ENCODE measurements around the gene P2RY6. TPM values are rescaled to one million over a fixed set of nuclear protein-coding genes. Genes with fewer than 3 reads are reported as not detected.

Gene P2RY6
- total and polyA plus RNA-seq, 10 of the 15 experiments (the other 5 are each of a cell fraction or from before 2014, with no cell fraction given): 0.05 to 0.90 (median 0.22) TPM; not detected in 4

GRCh38 chr11:73333640-73334383 is 61.7 kb downstream of the P2RY6 start:
- ChIA-PET CTCF (interaction anchor here (1.0 to 9.3 kb wide), 8 partner anchors 10 to 147 kb away, joined by 3 to 326 read pairs (median 18); partner anchors contain the start of gene ARHGEF17), SMC1A (ENCODE audit: uncharacterized antibody, unreplicated experiment) (interaction anchor here (0.7 to 6.2 kb wide), 8 partner anchors 10 to 97 kb away, joined by 3 to 134 read pairs (median 24); partner anchors contain the start of gene ARHGEF17), POLR2A (interaction anchor here (0.6 to 3.0 kb wide), 3 partner anchors 19 to 27 kb away, joined by 3 to 26 read pairs (median 3); partner anchors contain the start of gene ARHGEF17), RAD21 (ENCODE audit: unreplicated experiment) (interaction anchor here (0.5 to 6.2 kb wide), 4 partner anchors 20 to 193 kb away, joined by 3 to 227 read pairs (median 34); partner anchors contain the start of gene ARHGEF17)
- ATAC-seq (no peak), FAIRE-seq (no peak), DNase-seq (ENCODE audit: low read depth, low spot score) (no peak)
- Histone ChIP-seq H3K9ac (ENCODE audit: control insufficient read depth, insufficient read depth, low read length) (no peak overlapping the region), H3K27me3 (replicated peaks in 1 of 2; ENCODE audit: control insufficient read depth in 2 of 2, insufficient read depth in 2 of 2, low read length in 1 of 2) (no peaks in the 10 kb centered on the region), H3K4me2 (ENCODE audit: control insufficient read depth, insufficient read depth) (no peak overlapping the region), H3K9me3 (replicated peaks; ENCODE audit: control insufficient read depth, insufficient read depth, low read length) (no peaks in the 10 kb centered on the region), H4K20me1 (ENCODE audit: control insufficient read depth, insufficient read depth) (no peaks in the 10 kb centered on the region), H2AFZ (ENCODE audit: control insufficient read depth, low read depth, low read length) (no peak overlapping the region), H3K36me3 (ENCODE audit: control insufficient read depth in 2 of 2, insufficient read depth in 2 of 2, low read length in 1 of 2) (0 out of 4 replicates have a peak, but pooled peaks cover 0 to 2% of the 10 kb centered on the region in 2 experiments), H3K79me2 (ENCODE audit: control insufficient read depth, insufficient read depth, low read length) (no peaks in the 10 kb centered on the region), H3K4me3 (no peak overlapping the region), H3K27ac (ENCODE audit: control insufficient read depth, insufficient read depth) (no peak overlapping the region), H3K4me1 (ENCODE audit: control insufficient read depth, insufficient read depth, low read length) (peaks cover 14% of the 10 kb centered on the region)
- in situ Hi-C loops (cut with MboI): no loop called here
- TF ChIP-seq LARP7 (IDR thresholded peaks at IDR 0.05): no peak
- TF ChIP-seq ASH2L (IDR thresholded peaks at IDR 0.05; ENCODE audit: borderline replicate concordance, low read depth): no peak
- TF ChIP-seq CREB1 (IDR thresholded peaks at IDR 0.05; ENCODE audit: low read depth): no peak
- TF ChIP-seq CHD4 (IDR thresholded peaks at IDR 0.05): no peak
- no peak for TF ChIP-seq MAX (IDR thresholded peaks at IDR 0.05; ENCODE audit: low read depth, low read length)
- TF ChIP-seq NFXL1 (IDR thresholded peaks at IDR 0.05; ENCODE audit: borderline replicate concordance): no peak
- no peak for TF ChIP-seq POLR2AphosphoS2 (IDR thresholded peaks at IDR 0.05; ENCODE audit: low read depth, low read length)
- TF ChIP-seq, protein P1, sequence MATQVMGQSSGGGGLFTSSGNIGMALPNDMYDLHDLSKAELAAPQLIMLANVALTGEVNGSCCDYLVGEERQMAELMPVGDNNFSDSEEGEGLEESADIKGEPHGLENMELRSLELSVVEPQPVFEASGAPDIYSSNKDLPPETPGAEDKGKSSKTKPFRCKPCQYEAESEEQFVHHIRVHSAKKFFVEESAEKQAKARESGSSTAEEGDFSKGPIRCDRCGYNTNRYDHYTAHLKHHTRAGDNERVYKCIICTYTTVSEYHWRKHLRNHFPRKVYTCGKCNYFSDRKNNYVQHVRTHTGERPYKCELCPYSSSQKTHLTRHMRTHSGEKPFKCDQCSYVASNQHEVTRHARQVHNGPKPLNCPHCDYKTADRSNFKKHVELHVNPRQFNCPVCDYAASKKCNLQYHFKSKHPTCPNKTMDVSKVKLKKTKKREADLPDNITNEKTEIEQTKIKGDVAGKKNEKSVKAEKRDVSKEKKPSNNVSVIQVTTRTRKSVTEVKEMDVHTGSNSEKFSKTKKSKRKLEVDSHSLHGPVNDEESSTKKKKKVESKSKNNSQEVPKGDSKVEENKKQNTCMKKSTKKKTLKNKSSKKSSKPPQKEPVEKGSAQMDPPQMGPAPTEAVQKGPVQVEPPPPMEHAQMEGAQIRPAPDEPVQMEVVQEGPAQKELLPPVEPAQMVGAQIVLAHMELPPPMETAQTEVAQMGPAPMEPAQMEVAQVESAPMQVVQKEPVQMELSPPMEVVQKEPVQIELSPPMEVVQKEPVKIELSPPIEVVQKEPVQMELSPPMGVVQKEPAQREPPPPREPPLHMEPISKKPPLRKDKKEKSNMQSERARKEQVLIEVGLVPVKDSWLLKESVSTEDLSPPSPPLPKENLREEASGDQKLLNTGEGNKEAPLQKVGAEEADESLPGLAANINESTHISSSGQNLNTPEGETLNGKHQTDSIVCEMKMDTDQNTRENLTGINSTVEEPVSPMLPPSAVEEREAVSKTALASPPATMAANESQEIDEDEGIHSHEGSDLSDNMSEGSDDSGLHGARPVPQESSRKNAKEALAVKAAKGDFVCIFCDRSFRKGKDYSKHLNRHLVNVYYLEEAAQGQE (IDR thresholded peaks at IDR 0.05; ENCODE audit: low read depth, low read length): no peak
- no peak for TF ChIP-seq RAD51 (IDR thresholded peaks at IDR 0.05)
- TF ChIP-seq NR2F1 (conservative IDR thresholded peaks at IDR 0.05): no peak
- no peak for TF ChIP-seq POU2F2 (IDR thresholded peaks at IDR 0.05; ENCODE audit: borderline replicate concordance, low read depth, low read length)
- BruUV-seq (replicated peaks): no TSS peak
- intact Hi-C loops (cut with micrococcal nuclease; ENCODE audit: unreplicated experiment): loop anchor here (2.0 kb wide), 1 partner anchor 149 kb away; no protein-coding TSS in a partner anchor
- 61% methylated on average over 4 of the region's 4 CpGs for WGBS (ENCODE audit: insufficient coverage, insufficient replicate concordance, low lambda C conversion rate, missing lambda C conversion rate)
